ENCODE results near the gene SOS1.

The SOS1 gene

GRCh38 chr2:39008665-39009064, 112.2 kb downstream of the SOS1 start:
- peaks cover 87% of the 10 kb centered on the region for H3K36me3 Mint-ChIP-seq (ENCODE audit: low read depth)
- DNase-seq: no peak
- no peaks in the 10 kb centered on the region for H3K27me3 Mint-ChIP-seq
- peaks cover 10% of the 10 kb centered on the region for H3K4me1 Mint-ChIP-seq (ENCODE audit: low read depth)
- H3K27ac Mint-ChIP-seq: peak overlapping the region; percentile 66
- no peaks in the 10 kb centered on the region for H3K9me3 Mint-ChIP-seq
- no peak overlapping the region for H3K4me3 Mint-ChIP-seq

- DNase-seq: no peak
- Mint-ChIP-seq H3K9me3 (no peaks in the 10 kb centered on the region), H3K36me3 (ENCODE audit: low read depth) (peaks cover 88% of the 10 kb centered on the region), H3K27me3 (no peaks in the 10 kb centered on the region), H3K27ac (peak overlapping the region; percentile 66), H3K4me1 (ENCODE audit: low read depth) (peaks cover 10% of the 10 kb centered on the region), H3K4me3 (no peak overlapping the region)
Measured at GRCh38 chr2:39007875-39008504, 112.9 kb downstream of the SOS1 start.

GRCh38 chr2:39000552-39000951, 120.3 kb downstream of the SOS1 start:
- H3K9me3 Mint-ChIP-seq: no peaks in the 10 kb centered on the region
- H3K4me1 Mint-ChIP-seq (ENCODE audit: low read depth): no peaks in the 10 kb centered on the region
- H3K27me3 Mint-ChIP-seq: no peaks in the 10 kb centered on the region
- H3K27ac Mint-ChIP-seq: no peak overlapping the region
- no peak for DNase-seq
- peaks cover 85% of the 10 kb centered on the region for H3K36me3 Mint-ChIP-seq (ENCODE audit: low read depth)
- H3K4me3 Mint-ChIP-seq: no peak overlapping the region

GRCh38 chr2:38997781-38998180, 123.1 kb downstream of the SOS1 start:
- Mint-ChIP-seq H3K9me3 (no peaks in the 10 kb centered on the region), H3K4me3 (no peak overlapping the region), H3K27me3 (no peaks in the 10 kb centered on the region), H3K36me3 (ENCODE audit: low read depth) (peaks cover 86% of the 10 kb centered on the region), H3K4me1 (ENCODE audit: low read depth) (peaks cover 7% of the 10 kb centered on the region), H3K27ac (peak overlapping the region; percentile 32)
- DNase-seq: no peak

- Mint-ChIP-seq H3K4me3 (no peak overlapping the region), H3K27me3 (no peaks in the 10 kb centered on the region), H3K27ac (no peak overlapping the region), H3K9me3 (no peaks in the 10 kb centered on the region), H3K4me1 (ENCODE audit: low read depth) (peaks cover 10% of the 10 kb centered on the region), H3K36me3 (ENCODE audit: low read depth) (peaks cover 79% of the 10 kb centered on the region)
- no peak for DNase-seq
Measured at GRCh38 chr2:38991899-38992298, 129.0 kb downstream of the SOS1 start.

GRCh38 chr2:38988716-38989115, 132.1 kb downstream of the SOS1 start:
- H3K36me3 Mint-ChIP-seq (ENCODE audit: low read depth): peaks cover 78% of the 10 kb centered on the region
- H3K9me3 Mint-ChIP-seq: no peaks in the 10 kb centered on the region
- no peak for DNase-seq
- no peak overlapping the region for H3K27ac Mint-ChIP-seq
- H3K4me1 Mint-ChIP-seq (ENCODE audit: low read depth): peaks cover 6% of the 10 kb centered on the region
- H3K4me3 Mint-ChIP-seq: no peak overlapping the region
- H3K27me3 Mint-ChIP-seq: no peaks in the 10 kb centered on the region

- Mint-ChIP-seq H3K27me3 (no peaks in the 10 kb centered on the region), H3K4me1 (ENCODE audit: low read depth) (no peaks in the 10 kb centered on the region), H3K4me3 (no peak overlapping the region), H3K36me3 (ENCODE audit: low read depth) (peaks cover 46% of the 10 kb centered on the region), H3K27ac (no peak overlapping the region), H3K9me3 (no peaks in the 10 kb centered on the region)
- DNase-seq: no peak
Measured at GRCh38 chr2:38982498-38982897, 138.4 kb downstream of the SOS1 start.

GRCh38 chr2:38981670-38982357, 139.0 kb downstream of the SOS1 start:
- no peak overlapping the region for H3K4me3 Mint-ChIP-seq
- H3K36me3 Mint-ChIP-seq (ENCODE audit: low read depth): peaks cover 40% of the 10 kb centered on the region
- no peak overlapping the region for H3K27ac Mint-ChIP-seq
- H3K9me3 Mint-ChIP-seq: no peaks in the 10 kb centered on the region
- H3K27me3 Mint-ChIP-seq: no peaks in the 10 kb centered on the region
- no peaks in the 10 kb centered on the region for H3K4me1 Mint-ChIP-seq (ENCODE audit: low read depth)
- DNase-seq: no peak

GRCh38 chr2:38981003-38981669, 139.7 kb downstream of the SOS1 start:
- H3K36me3 Mint-ChIP-seq (ENCODE audit: low read depth): peaks cover 35% of the 10 kb centered on the region
- H3K9me3 Mint-ChIP-seq: no peaks in the 10 kb centered on the region

GRCh38 chr2:38978908-38979307, 141.9 kb downstream of the SOS1 start:
- H3K4me3 Mint-ChIP-seq: no peak overlapping the region
- H3K27me3 Mint-ChIP-seq: no peaks in the 10 kb centered on the region
- H3K36me3 Mint-ChIP-seq (ENCODE audit: low read depth): peaks cover 14% of the 10 kb centered on the region
- no peaks in the 10 kb centered on the region for H3K4me1 Mint-ChIP-seq (ENCODE audit: low read depth)
- H3K27ac Mint-ChIP-seq: no peak overlapping the region
- H3K9me3 Mint-ChIP-seq: no peaks in the 10 kb centered on the region
- DNase-seq: no peak

More at GRCh38 chr2:38981003-38981669, 139.7 kb downstream of the SOS1 start:
- no peak for DNase-seq
- Mint-ChIP-seq H3K27ac (no peak overlapping the region), H3K4me1 (ENCODE audit: low read depth) (no peaks in the 10 kb centered on the region), H3K27me3 (no peaks in the 10 kb centered on the region), H3K4me3 (no peak overlapping the region)

- Mint-ChIP-seq H3K9me3 (no peaks in the 10 kb centered on the region), H3K27me3 (no peaks in the 10 kb centered on the region), H3K36me3 (ENCODE audit: low read depth) (peaks cover 9% of the 10 kb centered on the region), H3K4me3 (no peak overlapping the region), H3K4me1 (ENCODE audit: low read depth) (no peaks in the 10 kb centered on the region), H3K27ac (peak overlapping the region; percentile 51)
- no peak for DNase-seq
Measured at GRCh38 chr2:38978296-38978903, 142.5 kb downstream of the SOS1 start.

- DNase-seq: no peak
- Mint-ChIP-seq H3K4me3 (no peak overlapping the region), H3K27ac (no peak overlapping the region), H3K27me3 (no peaks in the 10 kb centered on the region), H3K36me3 (ENCODE audit: low read depth) (no peaks in the 10 kb centered on the region), H3K9me3 (no peaks in the 10 kb centered on the region), H3K4me1 (ENCODE audit: low read depth) (no peaks in the 10 kb centered on the region)
Measured at GRCh38 chr2:38977047-38977446, 143.8 kb downstream of the SOS1 start.

GRCh38 chr2:38975042-38975441, 145.8 kb downstream of the SOS1 start:
- Mint-ChIP-seq H3K27ac (no peak overlapping the region), H3K4me3 (no peak overlapping the region), H3K27me3 (no peaks in the 10 kb centered on the region), H3K4me1 (ENCODE audit: low read depth) (no peaks in the 10 kb centered on the region), H3K9me3 (no peaks in the 10 kb centered on the region), H3K36me3 (ENCODE audit: low read depth) (no peaks in the 10 kb centered on the region)
- no peak for DNase-seq

- H3K27ac Mint-ChIP-seq: no peak overlapping the region
- DNase-seq: no peak
- no peaks in the 10 kb centered on the region for H3K9me3 Mint-ChIP-seq
- no peaks in the 10 kb centered on the region for H3K27me3 Mint-ChIP-seq
- H3K36me3 Mint-ChIP-seq (ENCODE audit: low read depth): no peaks in the 10 kb centered on the region
- H3K4me1 Mint-ChIP-seq (ENCODE audit: low read depth): no peaks in the 10 kb centered on the region
- H3K4me3 Mint-ChIP-seq: no peak overlapping the region
Measured at GRCh38 chr2:38973266-38973665, 147.6 kb downstream of the SOS1 start.

GRCh38 chr2:38971377-38971776, 149.5 kb downstream of the SOS1 start:
- Mint-ChIP-seq H3K36me3 (ENCODE audit: low read depth) (no peaks in the 10 kb centered on the region), H3K27me3 (no peaks in the 10 kb centered on the region), H3K4me1 (ENCODE audit: low read depth) (no peaks in the 10 kb centered on the region), H3K4me3 (no peak overlapping the region), H3K27ac (no peak overlapping the region), H3K9me3 (no peaks in the 10 kb centered on the region)
- DNase-seq: no peak

All from activated T-cell treated with anti-CD3 and anti-CD28 coated beads, Interleukin-2, amount 50 U/mL, for 24 hours (primary cell).